HCT116 (cell line): ENCODE measurements around the gene ERMP1. TPM values are rescaled to one million over a fixed set of nuclear protein-coding genes. Genes with fewer than 3 reads are reported as not detected.

Source experiments
- ATAC-seq: fragments of 200-7000 bp; cut with Tn5 transposase; 2 replicates; pipeline ENCODE4 v1.9.1; 2020; ENCODE audit warnings: mild to moderate bottlenecking, moderate library complexity
- BruUV-seq: library from RNA; stranded (reverse); fragments of 400-500 nt; replicated peaks from 2 replicates; lab custom pipeline; 2021; lab: Mats Ljungman, UMichigan
- CTCF ChIA-PET: fragments of 300-600 bp; sonication (Branson Sonifier 250); formaldehyde crosslinking; loops from one replicate; lab custom pipeline; 2021; ENCODE audit warnings: antibody characterized with exemption; lab: Charles Lee
- POLR2A ChIA-PET: fragments of 300-600, 350-600 bp; sonication (Branson Sonifier 250); formaldehyde crosslinking; loops from one replicate; lab custom pipeline; 2021; ENCODE audit warnings: antibody characterized with exemption; lab: Charles Lee
- RAD21 ChIA-PET, 2 experiments: fragments of 300-600 bp; sonication (Branson Sonifier 250); formaldehyde crosslinking; loops; one replicate each; lab custom pipeline; 2023; ENCODE audit warnings: low total read pairs in 2 of 2; ENCODE audit not compliant: uncharacterized antibody in 2 of 2, unreplicated experiment in 2 of 2, low non-redundant PET in 1 of 2; lab: Charles Lee
- DNase-seq: peaks from one replicate; pipeline ENCODE4 v3.0.0-alpha.2; 2010; ENCODE audit warnings: low read depth, low spot score
- H2AFZ ChIP-seq: fragments of 200-600 bp; shearing (Covaris generic), sonication (generic); 2 replicates; pipeline ENCODE4 v1.6.1; 2017; ENCODE audit warnings: low read depth, mixed run types, mixed read lengths, antibody characterized with exemption, low read length; ENCODE audit not compliant: poor library complexity, severe bottlenecking
- H3K27ac ChIP-seq: 2 replicates; pipeline ENCODE4 v1.5.1; 2012; ENCODE audit warnings: low read depth, low read length
- H3K27me3 ChIP-seq: fragments of 200-600 bp; sonication (generic); 2 replicates; pipeline ENCODE4 v1.6.1; 2016; ENCODE audit warnings: mixed run types, low read length, mixed read lengths; ENCODE audit not compliant: insufficient read depth
- H3K36me3 ChIP-seq, 2 experiments: fragments of 200-500 bp in 1 of 2; fragments of 200-600 bp in 1 of 2; sonication (Bioruptor generic) in 1 of 2; sonication (generic) in 1 of 2; 2 replicates each; pipeline versions ENCODE4 v1.5.1 to v1.6.1; 2014 to 2016; ENCODE audit warnings: low read length in 2 of 2, inconsistent platforms in 1 of 2, mixed read lengths in 1 of 2, mixed run types in 1 of 2; ENCODE audit not compliant: insufficient read depth in 2 of 2, control insufficient read depth in 1 of 2
- H3K4me1 ChIP-seq, 2 experiments: fragments of 200-600 bp in 1 of 2; sonication (generic) in 1 of 2; 2 replicates each; pipeline versions ENCODE4 v1.5.1 to v1.6.1; 2012 to 2017; ENCODE audit warnings: low read length in 2 of 2, inconsistent platforms in 1 of 2, mild to moderate bottlenecking in 1 of 2, mixed read lengths in 1 of 2, mixed run types in 1 of 2, moderate library complexity in 1 of 2; ENCODE audit not compliant: insufficient read depth in 2 of 2, control insufficient read depth in 1 of 2
- H3K4me2 ChIP-seq: fragments of 200-600 bp; sonication (generic); 2 replicates; pipeline ENCODE4 v1.6.1; 2017; ENCODE audit warnings: mixed run types, low read length, mixed read lengths
- H3K4me3 ChIP-seq, 2 experiments: fragments of 200-600 bp in 1 of 2; sonication (generic) in 1 of 2; replicated peaks in 1 of 2; 2 replicates each; pipeline ENCODE4 v1.5.1; 2011 to 2016; ENCODE audit warnings: low read length in 2 of 2, control low read depth in 1 of 2, low read depth in 1 of 2, mild to moderate bottlenecking in 1 of 2, mixed read lengths in 1 of 2, mixed run types in 1 of 2
- H3K79me2 ChIP-seq: fragments of 200-600 bp; sonication (generic); 2 replicates; pipeline ENCODE4 v1.6.1; 2017; ENCODE audit warnings: mild to moderate bottlenecking, mixed run types, low read length, moderate library complexity, mixed read lengths; ENCODE audit not compliant: insufficient read depth
- H3K9ac ChIP-seq: fragments of 200-600 bp; sonication (generic); 2 replicates; pipeline ENCODE4 v1.6.1; 2016; ENCODE audit warnings: low read length, mixed read lengths
- H3K9me2 ChIP-seq: fragments of 200-600 bp; sonication (generic), shearing (Covaris generic); 2 replicates; pipeline ENCODE4 v1.6.1; 2017; ENCODE audit warnings: mixed run types, mild to moderate bottlenecking, moderate library complexity; ENCODE audit not compliant: insufficient read depth
- H3K9me3 ChIP-seq, 2 experiments: fragments of 200-500 bp in 1 of 2; fragments of 200-600 bp in 1 of 2; sonication (Bioruptor generic) in 1 of 2; sonication (generic) in 1 of 2; 2 replicates each; pipeline ENCODE4 v1.6.1; 2014 to 2017; ENCODE audit warnings: low read length in 2 of 2, mixed read lengths in 2 of 2, inconsistent platforms in 1 of 2, low read depth in 1 of 2, mild to moderate bottlenecking in 1 of 2, mixed run types in 1 of 2, moderate library complexity in 1 of 2; ENCODE audit not compliant: control insufficient read depth in 1 of 2, insufficient read depth in 1 of 2
- H4K20me1 ChIP-seq: fragments of 200-600 bp; sonication (generic), shearing (Covaris generic); 2 replicates; pipeline ENCODE4 v1.6.1; 2017; ENCODE audit warnings: mixed run types, mild to moderate bottlenecking, moderate library complexity; ENCODE audit not compliant: insufficient read depth
- ATF3 ChIP-seq: IDR thresholded peaks from 2 replicates; pipeline ENCODE4 v1.6.1; 2012
- EZH2 ChIP-seq: fragments of 200-600 bp; sonication (generic); IDR thresholded peaks from 2 replicates; pipeline ENCODE4 v1.6.1; 2017; ENCODE audit warnings: antibody characterized with exemption, mixed run types
- JUND ChIP-seq: IDR thresholded peaks from 2 replicates; pipeline ENCODE4 v1.6.1; 2012
- POLR2A ChIP-seq: IDR thresholded peaks from 2 replicates; pipeline ENCODE4 v1.7.0; 2011; ENCODE audit warnings: borderline replicate concordance; ENCODE audit not compliant: insufficient read depth, insufficient read length; ENCODE audit errors: extremely low read depth
- POLR2AphosphoS5 ChIP-seq: IDR thresholded peaks from 2 replicates; pipeline ENCODE4 v1.6.1; 2011; ENCODE audit warnings: mild to moderate bottlenecking, low read depth, low read length, moderate library complexity
- SP1 ChIP-seq: IDR thresholded peaks from 2 replicates; pipeline ENCODE4 v1.6.1; 2012; ENCODE audit warnings: low read depth
- intact Hi-C: fragments of 100-400 bp; cut with micrococcal nuclease; formaldehyde crosslinking; loops from 2 replicates; pipeline ENCODE4 v1.10.0; 2022
- total RNA-seq: library from RNA; stranded (reverse); gene quantifications from one replicate; pipeline ENCODE4 v1.2.1, GENCODE V29; 2021; ENCODE audit not compliant: unreplicated experiment

The ERMP1 gene
- total RNA-seq, 1 experiment from 2014 or later = 29.9 TPM

- TF ChIP-seq EZH2 (no peak), SP1 (no peak), ATF3 (no peak)
- TF ChIP-seq, all 23 proteins: peak for 3
These were observed 36.5 kb upstream of the ERMP1 start (continued) for GRCh38 chr9:5869315-5870019.

GRCh38 chr9:5868235-5868634, 35.3 kb upstream of the ERMP1 start:
- H3K9ac ChIP-seq = no peak overlapping the region
- no peak overlapping the region for H3K4me2 ChIP-seq
- H3K79me2 ChIP-seq = no peaks in the 10 kb centered on the region
- H4K20me1 ChIP-seq = no peaks in the 10 kb centered on the region
- ChIA-PET CTCF (interaction anchor here (3.0 kb wide), 2 partner anchors 12 to 186 kb away, joined by 9 to 21 read pairs; no protein-coding TSS in a partner anchor), RAD21 (no interaction called here), POLR2A (no interaction called here)
- TF ChIP-seq EZH2 (no peak), POLR2AphosphoS5 (no peak)
- no peaks in the 10 kb centered on the region for H3K9me2 ChIP-seq
- H3K4me3 ChIP-seq = no peak overlapping the region
- no peak for ATAC-seq
- DNase-seq = no peak
- intact Hi-C loops = no loop called here
- no peaks in the 10 kb centered on the region for H3K36me3 ChIP-seq
- H2AFZ ChIP-seq = no peak overlapping the region
- no peaks in the 10 kb centered on the region for H3K9me3 ChIP-seq
- peaks cover 6 to 11% of the 10 kb centered on the region in 2 experiments; a peak in 2 of 4 replicates for H3K4me1 ChIP-seq
- no peaks in the 10 kb centered on the region for H3K27me3 ChIP-seq
- no TSS peak for BruUV-seq
- H3K27ac ChIP-seq = no peak overlapping the region

DNA sequence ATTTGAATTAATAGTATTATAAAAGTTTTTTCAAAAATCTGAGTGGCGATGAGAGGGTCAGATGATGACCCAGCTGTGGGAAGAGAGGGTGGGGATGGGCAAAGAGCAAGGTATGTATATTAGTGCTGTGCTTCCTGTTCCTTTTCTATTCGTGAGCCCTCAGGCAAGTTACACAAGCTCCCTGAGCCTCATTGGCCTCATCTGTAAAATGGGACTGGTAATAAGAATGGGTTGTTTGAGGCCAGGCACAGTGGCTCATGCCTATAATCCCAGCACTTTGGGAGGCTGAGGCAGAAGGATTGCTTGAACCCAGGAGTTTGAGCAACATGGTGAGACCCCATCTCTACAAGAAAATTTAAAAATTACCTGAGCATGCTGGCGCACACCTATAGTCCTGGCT, 33.8 kb upstream of the ERMP1 start:
- ChIA-PET CTCF (no interaction called here), RAD21 (no interaction called here), POLR2A (no interaction called here)
- Histone ChIP-seq H3K4me2 (no peak overlapping the region), H3K79me2 (no peaks in the 10 kb centered on the region), H3K9ac (no peak overlapping the region), H3K4me1 (peaks cover 6 to 11% of the 10 kb centered on the region in 2 experiments; a peak in 2 of 4 replicates), H3K27ac (no peak overlapping the region), H3K36me3 (no peaks in the 10 kb centered on the region), H3K9me3 (no peaks in the 10 kb centered on the region), H4K20me1 (no peaks in the 10 kb centered on the region), H2AFZ (no peak overlapping the region), H3K4me3 (no peak overlapping the region), H3K9me2 (no peaks in the 10 kb centered on the region), H3K27me3 (no peaks in the 10 kb centered on the region)
- DNase-seq (no peak), ATAC-seq (no peak)
- BruUV-seq = no TSS peak
- TF ChIP-seq POLR2A = no peak
- TF ChIP-seq ATF3 = no peak
- no peak for TF ChIP-seq JUND
- intact Hi-C loops = no loop called here
